ENCODE measurements around the gene SLC39A11.
A peak's percentile ranks its signal among the peaks of the same experiment; 100 is the strongest.

The SLC39A11 gene

DNA sequence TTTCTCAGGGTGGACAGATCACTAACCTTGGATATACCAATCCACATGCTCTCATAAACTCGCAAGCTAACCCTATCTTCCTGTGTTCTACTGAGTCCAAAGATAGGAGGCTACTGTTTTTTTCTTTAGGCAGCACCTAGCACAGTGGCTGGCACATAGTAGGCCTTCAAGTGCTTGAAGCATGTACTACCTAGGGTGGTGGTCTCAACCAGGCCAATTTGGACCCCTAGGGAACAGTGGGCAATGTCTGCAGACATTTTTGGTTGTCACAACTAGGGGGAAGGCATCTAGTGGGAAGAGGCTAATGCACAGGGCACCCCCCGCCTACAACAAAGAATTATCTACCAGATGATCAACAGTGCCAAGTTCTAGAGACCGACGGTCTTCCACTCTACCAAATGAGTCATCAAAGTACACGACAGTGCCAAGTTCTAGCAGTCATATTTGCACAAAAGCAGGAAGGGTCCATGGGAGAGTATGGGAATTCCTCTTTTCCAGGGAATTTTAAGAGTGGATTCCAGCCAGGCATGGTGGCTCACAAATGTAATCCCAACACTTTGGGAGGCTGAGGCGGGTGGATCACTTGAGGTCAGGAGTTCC, 390.3 kb downstream of the SLC39A11 start:
- DNase-seq = peak; percentile 86

GRCh38 chr17:72700226-72700625, 392.3 kb downstream of the SLC39A11 start:
- no peak for DNase-seq

DNA sequence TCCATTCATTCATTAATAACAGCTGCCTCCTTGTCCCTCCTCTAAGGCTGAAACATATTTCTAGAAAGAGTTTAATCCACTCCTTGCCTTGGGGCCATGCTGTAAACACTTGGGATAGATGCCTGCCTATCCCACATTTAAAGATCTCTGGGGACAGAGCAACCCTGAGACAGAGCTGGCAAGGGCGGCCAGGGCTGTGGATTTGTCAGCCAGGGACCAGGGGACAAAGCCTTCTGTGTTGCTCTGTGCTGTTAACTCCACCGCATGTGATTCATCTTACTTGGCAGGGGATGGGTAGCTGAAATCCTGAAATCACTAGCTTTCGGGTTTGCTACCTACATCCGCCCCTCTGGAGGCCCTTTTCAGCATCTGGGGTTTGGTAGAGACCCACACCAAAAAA, 392.9 kb downstream of the SLC39A11 start:
- DNase-seq = peak; percentile 65

GRCh38 chr17:72697602-72698146, 394.8 kb downstream of the SLC39A11 start:
- no peak for DNase-seq

- no peak for DNase-seq
These were observed 395.8 kb downstream of the SLC39A11 start for GRCh38 chr17:72696721-72697120.

GRCh38 chr17:72696156-72696555, 396.3 kb downstream of the SLC39A11 start:
- DNase-seq = no peak

DNA sequence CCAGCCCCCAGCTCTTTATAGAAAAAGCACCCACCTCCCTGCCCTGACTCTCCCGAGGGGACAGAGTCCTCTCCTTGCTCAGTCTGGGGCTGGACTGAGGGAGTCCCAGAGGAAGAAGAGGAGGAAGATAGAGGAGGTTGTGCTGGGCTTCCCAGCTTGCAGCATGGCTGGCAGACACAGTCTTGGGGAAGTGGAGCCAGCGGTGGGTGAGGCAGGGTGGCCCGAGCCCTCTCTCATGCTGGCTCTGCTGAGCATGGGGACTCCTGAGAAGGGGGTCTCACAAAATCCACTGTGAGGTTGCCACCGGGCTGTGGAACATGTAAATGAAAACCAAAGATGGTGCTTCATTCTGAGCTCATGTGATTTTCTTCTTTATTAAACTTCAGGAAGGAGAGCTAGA, 398.5 kb downstream of the SLC39A11 start:
- no peak for DNase-seq

DNA sequence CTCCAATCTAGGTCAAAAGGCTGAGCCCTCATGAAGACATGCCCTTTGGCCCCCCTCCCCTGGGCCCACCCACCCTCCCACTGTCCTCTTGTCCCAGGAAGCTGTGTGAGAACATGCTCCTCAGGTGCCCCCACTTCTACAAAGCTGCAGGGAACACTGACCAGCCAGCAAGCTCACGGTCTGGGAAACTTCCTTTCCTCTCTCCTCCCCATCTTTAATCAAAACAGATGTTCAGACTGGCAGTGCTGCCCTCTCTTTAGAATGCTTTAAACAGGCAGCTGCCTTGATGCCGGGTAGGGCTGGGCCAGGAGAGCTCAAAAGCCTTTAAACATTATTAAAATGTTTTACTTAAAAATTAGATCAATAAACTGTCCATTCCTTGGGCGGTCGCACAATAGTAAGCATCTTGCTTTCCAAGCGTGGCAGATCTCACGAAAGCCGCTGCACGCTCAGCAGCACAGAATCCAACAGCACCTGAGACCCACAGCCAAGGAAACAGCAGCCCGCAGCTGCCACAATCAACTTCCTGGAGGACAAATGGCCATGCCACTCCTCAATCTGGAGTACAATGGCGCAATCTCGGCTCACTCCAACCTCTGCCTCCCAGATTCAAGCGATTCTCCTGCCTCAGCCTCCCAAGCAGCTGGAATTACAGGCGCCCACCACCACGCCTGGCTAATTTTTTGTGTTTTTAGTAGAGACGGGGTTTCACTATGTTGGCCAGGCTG, 399.2 kb downstream of the SLC39A11 start:
- no peak for DNase-seq

GRCh38 chr17:72692676-72693075, 399.8 kb downstream of the SLC39A11 start:
- no peak for DNase-seq

DNA sequence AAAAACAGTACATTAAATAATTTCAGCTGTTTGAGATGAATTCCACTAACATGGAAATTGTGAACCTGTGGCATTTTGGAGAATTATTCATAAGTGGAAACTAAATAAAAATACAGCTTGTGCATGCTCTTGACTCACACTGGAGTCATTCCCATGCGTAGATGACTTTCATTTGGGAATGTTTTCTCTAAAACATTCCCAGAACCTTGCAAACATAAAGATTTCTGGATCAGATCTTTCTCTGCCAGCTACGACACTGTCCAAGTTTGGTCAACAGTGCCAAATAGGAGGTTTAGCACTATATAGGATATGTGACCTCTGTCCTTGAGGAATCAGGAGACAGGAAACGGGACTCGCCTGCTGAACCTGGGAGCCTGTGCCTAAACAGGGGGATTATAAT, 400.9 kb downstream of the SLC39A11 start:
- DNase-seq = peak; percentile 88

DNA sequence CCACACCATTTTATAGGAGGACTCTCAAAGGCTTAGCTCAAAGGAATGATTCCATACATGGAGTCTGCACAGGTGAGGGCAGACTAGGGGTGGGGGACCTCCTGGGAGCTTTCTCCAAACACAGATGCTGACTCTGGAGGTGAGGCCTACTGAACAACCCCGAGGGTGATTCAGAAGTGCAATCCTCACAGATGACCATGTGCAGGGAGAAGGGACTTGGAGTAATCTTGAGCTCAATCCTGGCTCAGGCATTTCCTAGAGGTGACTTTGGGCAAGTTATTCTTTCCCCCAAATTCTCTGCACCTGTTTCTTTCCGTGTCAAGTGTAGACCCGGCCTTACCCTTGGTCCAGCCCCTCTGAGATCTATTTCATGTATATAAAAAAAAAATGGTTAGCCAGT, 401.5 kb downstream of the SLC39A11 start:
- no peak for DNase-seq

DNA sequence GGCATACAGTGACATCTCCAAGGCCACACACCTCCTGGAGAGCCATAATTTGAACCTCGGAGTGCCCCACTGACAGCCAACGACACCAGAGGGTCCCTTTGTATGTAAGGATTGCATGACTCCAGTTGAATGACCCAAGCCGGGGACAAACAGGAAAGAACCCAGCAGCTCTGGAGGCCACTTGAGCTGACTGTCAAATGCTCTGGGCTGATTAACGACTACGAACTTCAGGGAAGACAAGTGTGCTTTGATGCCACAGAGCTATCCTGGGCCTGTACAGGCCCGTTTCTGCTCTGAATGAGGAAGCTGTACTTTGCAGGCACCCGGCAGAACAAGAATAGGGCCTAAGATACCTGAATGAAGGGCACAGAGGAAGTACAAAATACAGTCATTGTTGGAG, 404.6 kb downstream of the SLC39A11 start:
- no peak for DNase-seq

DNA sequence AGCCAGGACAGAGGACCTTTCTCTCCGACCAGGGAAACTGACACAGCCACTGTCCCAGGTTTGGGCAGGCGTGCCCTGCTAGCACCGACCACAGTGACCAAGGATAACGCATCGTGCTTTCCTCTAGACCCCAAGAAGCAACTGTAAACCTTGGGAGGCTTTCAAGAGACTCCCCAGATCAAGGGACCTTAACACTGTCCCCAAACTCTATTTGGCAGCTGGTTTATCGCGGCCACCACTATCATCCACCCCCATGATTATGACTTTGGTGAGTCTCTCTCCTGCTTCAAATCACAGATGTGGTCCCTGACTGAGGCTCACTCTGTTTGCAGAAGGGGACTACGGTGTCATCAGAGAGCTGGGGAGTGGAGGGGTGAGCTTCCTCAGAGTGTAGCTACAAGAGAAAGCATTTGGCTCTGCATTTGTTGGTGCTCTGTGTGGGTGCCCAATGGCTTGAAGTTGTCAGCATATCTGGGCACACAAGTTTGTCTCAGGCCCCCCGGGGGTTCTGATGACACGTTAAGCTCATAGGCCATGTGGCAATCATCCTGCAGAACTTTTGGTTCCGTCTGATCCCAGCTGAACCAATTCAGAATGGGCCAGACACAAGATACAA, 408.0 kb downstream of the SLC39A11 start:
- no peak for DNase-seq

DNA sequence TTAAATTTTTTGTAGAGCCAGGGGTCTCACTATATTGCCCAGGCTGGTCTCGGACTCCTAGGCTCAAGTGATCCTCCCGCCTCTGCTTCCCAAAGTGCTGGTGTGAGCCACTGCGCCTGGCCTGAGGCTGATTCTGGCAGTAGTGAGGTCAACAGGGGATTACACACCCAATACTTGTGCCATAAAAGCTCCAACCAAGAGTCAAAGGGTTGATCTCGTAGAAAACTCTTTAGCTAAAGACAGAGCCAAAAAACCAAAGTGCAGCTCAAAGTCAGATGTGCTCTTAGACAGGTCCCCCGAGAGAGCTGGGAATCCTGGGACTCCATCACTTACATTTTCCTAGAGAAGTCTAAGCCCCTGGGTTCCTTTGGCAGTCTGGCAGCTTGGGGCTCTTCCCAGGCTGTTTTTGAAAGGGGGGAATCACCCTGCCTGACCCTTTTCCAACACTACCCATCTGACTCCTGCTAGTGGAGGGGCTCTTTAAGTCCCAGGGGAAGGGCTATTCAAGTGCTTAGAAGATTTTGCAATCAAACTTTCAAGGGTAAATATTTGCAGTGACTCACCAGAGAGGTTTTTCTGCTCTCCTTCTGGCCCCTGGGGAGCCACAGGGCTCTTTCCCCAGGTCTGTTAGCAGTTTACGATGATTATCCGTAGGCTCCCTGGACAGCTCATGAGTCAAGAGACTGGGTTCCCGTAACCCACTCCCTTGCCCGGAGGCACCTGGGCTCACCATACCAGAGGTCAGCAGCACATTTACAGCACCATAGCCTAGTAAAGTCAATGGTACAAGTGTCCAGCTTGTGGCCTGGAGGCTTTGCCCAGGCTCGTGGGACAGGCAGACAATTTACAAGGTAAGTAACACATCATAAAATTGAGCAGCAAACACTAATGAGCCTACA, 408.7 kb downstream of the SLC39A11 start:
- DNase-seq = peak; percentile 97

DNA sequence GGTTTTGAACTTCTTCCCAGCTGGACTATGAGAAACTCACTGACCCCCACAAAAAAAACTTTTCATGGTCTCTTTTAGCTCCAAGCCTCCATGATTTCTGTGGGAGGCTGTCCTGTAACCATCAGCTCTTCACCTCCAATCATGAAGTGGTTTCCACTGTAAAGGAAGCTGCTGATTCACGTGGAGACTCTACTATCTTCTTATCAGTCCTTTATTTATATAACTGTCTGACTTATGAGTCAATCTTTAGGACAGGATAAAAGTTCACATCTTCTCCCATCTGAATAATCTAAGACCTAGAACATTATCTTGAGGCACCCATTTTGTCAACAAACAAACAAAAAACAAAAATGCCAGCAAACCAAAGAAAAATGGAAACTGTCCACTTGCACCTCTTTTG, 409.9 kb downstream of the SLC39A11 start:
- DNase-seq = peak; percentile 68

- DNase-seq = no peak
These were observed 410.6 kb downstream of the SLC39A11 start for GRCh38 chr17:72681844-72682243.

- DNase-seq = peak; percentile 88
These were observed 414.6 kb downstream of the SLC39A11 start for GRCh38 chr17:72677714-72678390.

DNA sequence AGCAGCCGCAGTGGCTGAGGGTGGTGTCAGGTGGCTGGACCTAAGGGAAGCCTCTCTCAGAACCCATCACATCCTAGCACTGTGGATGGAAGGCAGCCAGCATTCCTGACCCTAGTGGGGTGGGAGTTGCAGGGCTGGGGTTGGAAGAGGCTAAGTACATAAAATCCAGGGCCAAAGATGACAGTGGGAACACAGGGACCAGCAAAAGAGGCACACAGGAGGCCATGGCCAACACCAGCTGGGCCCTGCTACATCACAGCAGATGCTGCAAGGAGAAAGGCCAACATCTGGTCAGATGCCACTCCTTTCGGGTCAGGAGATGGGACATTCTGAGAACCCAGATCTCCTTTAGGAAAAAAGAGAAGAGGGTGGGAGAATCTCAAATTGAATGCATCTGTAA, 415.4 kb downstream of the SLC39A11 start:
- no peak for DNase-seq

DNA sequence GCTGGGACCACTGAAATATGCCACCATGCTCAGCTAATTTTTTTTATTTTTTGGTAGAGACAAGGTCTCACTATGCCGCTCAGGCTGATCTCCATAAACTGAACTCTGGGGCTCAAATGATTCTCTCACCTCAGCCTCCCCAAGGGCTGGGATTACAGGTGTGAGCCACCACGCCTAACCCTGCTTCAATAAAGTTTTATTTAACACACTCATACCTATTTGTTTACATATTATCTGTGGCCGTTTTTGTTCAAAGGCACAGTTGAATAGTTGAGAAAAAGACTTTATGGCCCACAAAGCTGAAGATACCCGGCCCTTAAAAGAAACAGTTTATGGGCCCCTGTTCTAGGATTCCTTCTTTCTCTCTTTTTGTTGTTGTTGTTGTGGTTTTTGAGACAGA, 419.8 kb downstream of the SLC39A11 start:
- no peak for DNase-seq

GRCh38 chr17:72671016-72671415, 421.5 kb downstream of the SLC39A11 start:
- DNase-seq = no peak

DNA sequence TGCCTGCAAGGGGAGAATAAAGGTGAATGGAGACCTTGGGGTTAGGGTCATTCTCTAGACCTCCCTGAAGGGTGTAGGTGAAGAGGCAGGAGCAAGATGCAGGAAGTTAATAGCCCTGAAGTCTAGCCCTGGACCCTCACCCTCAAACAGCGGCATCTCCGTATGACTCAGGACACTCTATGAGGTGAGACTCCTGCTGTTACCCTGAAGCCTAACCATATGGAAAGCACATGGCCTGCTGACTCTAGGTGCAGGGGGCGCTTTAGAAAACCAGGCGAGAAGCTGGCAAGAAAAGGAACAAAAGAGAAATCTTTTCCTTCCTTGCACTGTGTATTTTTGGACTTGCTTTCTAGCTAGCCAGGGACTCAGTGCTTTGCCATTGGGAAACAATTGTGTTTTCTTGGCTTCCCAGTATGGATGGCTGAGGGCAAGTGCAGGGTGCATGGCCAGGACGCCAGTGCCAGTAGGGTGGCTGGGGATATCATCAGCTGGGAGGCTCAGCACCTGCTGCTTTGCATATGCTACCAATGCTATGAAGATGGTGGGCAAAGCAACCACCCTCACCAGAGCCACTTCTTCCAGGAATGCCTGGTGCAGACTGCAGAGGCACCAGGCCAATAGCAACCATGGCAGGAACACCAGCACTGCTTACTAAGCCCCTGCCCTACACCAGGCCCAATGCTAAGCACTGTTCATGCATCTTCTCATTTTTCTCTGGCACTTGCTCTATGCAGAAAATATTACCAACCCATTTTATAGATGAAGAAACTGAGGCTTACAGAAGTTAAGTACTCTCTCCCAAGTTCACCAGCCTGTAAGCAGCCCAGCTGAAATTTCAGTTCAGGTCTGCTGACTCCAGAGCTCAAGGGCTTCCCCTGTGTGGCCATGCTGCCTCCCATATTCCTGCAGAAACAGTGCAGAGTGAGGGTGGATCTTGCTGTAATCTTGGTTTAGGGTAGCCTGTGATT, 425.1 kb downstream of the SLC39A11 start:
- no peak for DNase-seq
